ENCODE measurements around the gene LRP1B.

LRP1B gene

DNA sequence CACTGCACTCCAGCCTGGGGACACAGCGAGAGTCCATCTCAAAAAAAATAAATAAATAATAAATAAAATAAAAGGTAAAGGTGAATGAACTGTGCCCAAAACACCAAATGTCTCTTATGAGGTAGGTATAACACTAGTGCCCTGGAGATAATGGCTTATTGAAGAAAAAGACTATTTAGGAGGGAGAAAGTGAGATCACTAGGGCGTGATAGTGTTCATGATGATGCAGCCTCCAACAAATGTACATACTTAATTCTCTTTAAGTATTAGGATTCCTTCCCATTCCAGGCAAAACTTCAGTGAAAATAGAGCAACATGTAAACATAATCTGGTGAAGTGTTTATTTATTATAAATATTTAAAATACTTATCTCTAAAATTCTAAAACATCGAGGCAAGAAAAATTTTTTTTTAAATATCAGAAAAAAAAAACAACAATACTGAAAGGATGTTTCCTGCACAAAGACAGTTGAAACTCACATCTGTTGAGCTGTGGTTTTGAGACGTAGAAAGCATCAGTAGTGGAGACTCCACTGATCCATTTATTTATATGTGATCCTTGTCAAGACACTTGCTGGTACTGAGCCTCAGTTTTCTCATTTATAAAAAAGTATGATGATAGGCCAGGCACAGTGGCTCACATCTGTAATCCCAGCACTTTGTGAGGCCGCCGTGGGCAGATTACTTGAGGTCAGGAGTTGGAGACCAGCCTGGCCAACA lies 183.3 kb downstream of the LRP1B start:
- no peak for DNase-seq (ENCODE audit: low read depth)

DNA sequence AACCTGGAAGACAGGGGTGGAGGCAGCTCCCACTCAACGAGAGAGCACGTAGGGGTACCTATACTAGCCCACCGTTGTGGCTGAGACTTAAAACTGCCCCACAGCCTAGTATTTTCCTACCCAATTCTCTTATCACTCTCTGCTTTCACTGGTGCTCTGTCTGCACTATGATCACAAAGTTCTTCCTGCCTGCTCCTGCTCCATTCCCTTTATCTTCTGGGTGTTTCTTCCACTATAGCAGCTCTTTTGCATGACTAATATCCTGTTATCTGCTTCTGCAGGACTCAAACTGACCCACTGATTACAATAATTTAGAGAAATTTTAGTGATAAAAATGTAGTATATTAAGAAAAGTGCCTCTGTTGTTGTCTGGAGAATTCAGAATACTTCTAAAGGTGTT lies 184.8 kb downstream of the LRP1B start:
- DNase-seq (ENCODE audit: low read depth), result no peak

DNA sequence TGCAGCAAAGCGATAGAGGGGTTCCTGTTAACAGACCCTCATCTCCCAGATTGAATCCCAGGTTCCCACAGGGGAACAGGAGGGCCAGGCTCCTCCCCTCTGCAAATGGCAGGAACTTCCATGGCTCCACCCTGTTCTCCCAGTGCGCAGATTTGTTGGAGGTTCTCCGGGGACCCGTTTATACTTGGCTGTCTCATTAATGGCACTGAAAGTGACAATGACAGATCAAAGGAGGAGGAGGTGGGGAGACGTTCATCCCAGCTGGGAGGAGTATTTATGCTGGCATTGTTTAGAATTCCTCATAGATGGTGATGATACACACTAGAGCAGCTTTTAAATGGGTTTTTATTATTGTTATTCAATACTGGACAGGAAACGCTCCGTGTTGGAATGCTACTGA lies 186.9 kb downstream of the LRP1B start:
- no peak for DNase-seq (ENCODE audit: low read depth)

DNA sequence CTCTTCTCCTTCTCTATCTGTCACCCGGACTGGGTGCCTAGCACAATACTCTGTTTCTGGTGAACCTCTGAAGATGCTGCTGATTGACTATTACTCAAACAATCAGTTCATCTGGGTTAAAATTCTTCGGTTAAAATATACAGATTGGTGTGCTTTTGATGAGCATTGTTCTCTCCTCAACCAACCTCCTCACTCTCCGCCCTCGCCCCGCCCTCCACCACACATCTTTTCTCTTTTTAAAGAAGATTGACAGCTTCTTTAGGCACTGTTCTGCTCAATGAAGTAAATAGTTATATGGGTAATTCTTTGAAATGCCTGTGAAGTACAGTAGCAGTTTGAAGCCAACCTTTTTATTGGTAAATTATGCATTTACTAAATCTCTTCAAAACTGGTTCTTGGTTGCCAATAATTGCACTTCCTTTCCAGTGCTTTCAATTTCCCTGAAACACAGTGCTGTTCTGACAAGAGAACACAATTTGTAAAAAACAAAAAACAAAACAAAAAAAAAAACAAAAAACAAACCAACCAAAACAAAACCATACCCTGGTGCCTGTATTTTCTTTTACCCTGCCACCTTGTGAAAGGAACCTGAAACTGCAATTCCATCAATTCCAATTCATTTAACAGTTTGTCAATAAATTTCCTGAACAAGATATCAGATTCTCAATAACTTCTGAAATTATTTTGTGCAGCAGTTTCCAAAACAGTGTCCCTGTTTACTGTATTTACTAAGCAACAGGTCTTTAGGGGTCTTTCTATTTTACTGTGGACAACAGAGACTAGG lies 188.6 kb downstream of the LRP1B start:
- no peak for DNase-seq (ENCODE audit: low read depth)

DNA sequence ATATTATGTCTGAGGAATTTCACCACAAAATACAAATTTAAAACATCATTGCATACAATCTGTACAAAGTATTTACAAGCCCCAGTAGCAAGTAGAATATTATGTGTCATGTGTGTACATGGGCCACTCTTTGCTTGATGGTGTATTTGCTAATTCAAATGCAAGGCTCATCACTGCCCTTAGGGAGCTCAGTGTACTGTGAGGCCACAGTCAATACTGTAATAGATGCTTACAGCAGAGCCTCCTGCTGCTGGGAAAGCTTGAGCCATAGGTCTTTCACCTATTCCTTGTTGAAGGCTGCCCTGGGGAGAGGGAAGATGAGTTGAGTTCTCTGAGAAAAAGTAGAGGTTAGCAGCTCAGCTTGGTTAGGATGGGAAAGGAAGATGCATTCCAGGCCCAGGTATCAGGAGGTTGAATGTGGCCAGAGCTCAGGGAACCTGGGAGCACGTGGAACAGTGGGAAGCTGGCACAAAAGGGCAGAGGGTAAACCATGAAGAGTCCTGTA lies 189.6 kb downstream of the LRP1B start:
- no peak for DNase-seq (ENCODE audit: low read depth)

DNA sequence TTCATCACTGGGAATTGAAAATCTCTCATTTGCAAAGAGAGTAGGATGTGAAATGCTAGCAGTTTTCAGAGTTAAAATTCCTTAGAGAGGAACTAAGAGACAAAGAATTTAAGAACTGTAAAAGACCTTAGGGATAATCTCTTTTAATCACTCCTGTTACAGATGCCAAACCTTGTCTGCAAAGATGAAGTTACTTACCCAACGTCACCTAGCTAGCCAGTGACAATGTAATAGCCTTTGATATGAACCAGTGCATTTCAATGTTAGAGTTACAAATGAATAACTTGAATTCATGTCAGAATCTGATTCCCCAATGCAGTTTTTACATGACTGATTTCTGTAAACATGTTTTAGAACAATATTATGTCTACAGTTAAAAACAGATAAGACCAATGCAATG lies 190.1 kb downstream of the LRP1B start:
- no peak for DNase-seq (ENCODE audit: low read depth)

DNA sequence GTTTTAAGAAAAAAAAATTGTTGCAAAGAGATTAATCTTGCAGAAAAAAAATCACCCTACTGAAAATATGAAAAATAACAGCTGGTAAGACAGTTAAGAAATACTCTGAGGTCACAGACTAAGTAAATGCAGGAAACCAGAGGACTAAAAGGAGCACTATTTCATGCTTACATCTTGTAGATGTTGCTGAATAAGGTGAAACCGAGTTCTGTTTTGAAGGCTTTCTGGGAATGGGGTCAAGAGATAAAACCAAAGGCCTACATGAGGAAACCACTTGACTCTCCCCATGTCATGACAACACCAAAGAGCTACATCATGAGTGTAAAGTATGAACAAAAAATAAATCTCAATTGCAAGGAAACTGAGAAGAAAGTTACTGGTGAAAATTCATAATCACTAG lies 197.6 kb downstream of the LRP1B start:
- no peak for DNase-seq (ENCODE audit: low read depth)

DNA sequence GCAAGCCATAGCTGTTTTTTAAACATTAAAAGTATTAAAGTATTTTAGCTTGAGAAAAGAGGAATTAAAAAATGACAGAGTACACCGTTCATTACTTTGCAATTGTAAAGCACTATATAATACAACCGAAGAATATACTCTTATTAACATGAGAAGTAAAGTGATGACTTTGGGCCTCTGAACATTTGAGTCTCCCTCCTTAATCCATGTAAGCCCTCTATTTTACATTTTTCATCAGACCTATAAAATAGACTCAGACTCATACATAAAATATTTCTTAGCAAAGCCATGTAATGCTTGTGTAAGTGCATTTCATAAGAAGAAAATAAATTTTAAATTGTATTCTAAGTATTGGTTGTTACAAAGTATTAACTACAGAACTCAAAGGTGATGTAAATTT lies 198.6 kb downstream of the LRP1B start:
- DNase-seq (ENCODE audit: low read depth), result no peak

DNA sequence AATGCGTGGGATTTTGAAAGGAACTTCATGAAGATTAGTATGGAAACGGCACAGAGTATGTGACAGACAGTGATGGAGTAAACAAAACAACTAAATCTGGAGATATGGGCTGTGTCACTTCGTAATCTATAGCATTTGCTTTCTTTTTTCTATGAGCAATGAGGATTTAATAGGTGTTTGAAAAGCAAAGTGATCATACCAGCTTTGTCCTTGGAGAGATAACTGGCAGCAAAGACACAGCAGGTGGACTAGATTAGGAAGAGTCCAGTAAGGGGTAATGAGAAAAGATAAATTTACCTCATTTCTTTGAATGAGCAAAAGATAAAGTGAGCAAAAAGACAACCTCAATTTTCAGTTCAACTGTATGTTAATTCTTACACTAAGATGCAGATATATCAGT lies 199.0 kb downstream of the LRP1B start:
- DNase-seq (ENCODE audit: low read depth), result no peak

DNA sequence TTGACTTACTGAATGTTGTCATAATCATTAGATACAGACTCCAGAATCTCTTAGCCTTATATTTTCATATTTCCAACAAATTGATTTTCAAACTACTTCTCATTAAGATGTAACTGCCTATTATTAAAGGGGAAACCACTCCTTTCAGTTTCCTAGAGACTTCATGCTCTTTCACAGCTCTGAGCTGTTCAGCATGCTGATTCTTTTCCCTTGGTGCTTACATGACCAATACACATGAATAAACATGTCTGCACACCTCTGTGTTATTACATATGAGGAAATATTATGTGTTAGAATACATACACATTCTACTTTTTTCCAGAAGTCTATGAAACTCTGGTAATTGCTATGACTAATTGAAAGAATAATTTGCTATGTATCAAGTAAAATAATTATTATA lies 200.0 kb downstream of the LRP1B start:
- no peak for DNase-seq (ENCODE audit: low read depth)

DNA sequence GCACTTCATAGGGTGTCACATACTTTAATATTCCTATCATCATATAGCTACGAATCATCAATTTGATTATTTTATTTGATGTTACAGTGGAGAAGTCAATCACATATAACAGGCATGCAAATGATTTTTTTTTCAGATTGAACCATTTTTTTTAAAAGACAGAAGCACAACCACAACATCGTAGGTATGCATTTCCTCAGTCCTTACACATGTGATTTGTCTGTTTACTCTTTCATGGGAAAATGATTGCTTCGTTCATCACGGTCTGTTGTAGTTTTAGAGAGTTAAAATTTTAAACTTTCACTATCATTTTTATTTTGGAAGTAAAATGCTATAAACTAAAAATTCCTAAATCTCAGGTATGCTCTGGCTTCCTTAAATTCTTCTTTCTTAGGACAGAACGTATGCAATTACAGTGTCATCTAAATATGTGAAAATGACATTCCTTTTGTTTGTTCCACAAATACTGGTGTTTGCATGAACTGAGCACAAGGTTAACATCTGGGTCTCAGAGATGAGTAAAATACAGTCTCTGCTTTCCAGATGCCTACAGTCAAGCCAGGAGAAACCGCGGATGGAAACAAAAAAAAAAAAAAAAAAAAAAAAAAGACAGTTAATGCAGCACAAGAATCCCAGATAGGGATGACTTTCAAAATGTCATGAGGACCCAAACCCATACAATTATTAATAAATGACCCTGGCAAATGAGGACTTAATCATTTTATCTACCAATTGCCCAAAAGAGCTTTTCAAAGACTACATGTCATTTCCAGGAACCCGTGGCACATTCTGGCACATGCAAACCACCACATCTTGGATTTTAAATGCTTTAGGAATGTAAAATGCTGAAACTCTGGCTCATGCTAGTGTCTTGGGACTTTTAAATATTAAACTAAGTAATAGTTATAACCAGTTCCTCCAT lies 201.2 kb downstream of the LRP1B start:
- peak; percentile 9 for DNase-seq (ENCODE audit: low read depth)

DNA sequence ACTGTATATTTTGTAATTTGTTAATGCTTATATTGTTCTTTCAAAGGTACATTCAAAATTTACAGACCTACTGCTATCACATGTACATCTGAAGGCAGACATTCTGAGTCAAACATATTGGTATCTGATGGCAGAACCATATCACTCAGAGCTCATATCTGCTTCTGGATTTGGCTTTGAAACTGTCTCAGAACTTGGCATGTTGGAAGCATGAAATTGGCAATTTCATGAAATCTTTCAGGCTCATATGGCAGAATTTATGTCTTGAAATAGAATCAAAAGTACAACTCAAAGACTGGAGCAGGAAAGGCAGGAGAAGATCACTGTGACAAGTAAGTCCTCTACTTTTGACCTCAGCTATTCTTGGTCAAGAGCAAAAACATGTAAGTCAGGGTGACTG lies 202.3 kb downstream of the LRP1B start:
- no peak for DNase-seq (ENCODE audit: low read depth)

DNA sequence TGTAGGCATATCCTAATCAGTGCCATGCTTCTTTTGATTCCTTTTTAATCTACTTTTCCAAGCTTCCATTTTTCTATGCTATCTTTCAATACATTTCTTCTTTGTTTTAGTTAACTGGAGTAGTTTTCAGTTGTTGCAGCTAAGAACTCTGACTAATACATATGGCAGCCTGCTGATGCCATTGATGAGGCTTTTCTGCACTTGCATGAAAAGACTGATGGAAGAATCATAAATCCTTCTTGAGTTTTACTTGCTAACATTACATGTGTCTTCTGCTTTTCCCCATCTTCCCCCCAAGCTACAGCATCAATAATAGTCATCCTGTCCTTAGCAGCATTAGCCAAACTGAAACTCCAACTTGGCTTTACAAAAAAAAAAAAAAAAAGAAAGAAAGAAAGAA lies 203.3 kb downstream of the LRP1B start:
- DNase-seq (ENCODE audit: low read depth), result peak; percentile 31

DNA sequence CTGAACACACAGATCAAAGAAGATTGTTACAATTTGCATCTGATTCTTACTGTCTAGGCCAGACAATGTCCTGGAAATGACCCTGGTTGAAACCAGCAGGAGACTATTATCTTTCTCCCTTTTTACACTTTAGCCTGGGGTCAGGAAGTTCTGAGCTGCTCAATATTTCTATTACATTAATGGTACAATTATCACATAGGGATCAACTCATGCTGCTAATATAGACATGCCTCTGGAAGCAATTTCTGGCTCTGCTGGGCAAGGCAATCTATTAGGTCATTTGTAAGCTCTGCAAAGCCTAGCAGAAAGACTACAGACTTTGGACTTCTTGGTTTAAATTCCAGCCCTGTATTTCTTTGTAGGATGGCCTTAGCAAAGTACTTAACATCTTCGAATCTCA lies 205.3 kb downstream of the LRP1B start:
- DNase-seq (ENCODE audit: low read depth), result no peak

DNA sequence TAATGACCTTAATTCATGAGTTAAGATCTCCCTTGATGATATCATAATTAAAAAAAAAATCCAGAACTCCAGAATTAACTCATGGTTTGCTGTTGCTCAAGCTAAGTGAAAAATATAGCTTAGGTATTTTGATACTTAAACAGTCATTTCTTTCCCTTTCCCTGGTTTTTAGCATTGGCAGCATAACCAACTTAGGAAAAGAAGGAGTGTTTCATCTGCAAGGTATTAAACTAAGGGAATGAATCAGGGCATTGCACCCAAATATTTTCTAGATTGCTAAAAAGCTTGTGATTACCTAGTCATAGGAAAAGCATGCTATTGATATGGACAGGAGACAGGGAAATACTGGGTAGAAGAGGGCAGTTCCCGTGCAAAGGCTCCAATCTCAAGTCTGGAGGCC lies 207.2 kb downstream of the LRP1B start:
- DNase-seq (ENCODE audit: low read depth), result peak; percentile 53

DNA sequence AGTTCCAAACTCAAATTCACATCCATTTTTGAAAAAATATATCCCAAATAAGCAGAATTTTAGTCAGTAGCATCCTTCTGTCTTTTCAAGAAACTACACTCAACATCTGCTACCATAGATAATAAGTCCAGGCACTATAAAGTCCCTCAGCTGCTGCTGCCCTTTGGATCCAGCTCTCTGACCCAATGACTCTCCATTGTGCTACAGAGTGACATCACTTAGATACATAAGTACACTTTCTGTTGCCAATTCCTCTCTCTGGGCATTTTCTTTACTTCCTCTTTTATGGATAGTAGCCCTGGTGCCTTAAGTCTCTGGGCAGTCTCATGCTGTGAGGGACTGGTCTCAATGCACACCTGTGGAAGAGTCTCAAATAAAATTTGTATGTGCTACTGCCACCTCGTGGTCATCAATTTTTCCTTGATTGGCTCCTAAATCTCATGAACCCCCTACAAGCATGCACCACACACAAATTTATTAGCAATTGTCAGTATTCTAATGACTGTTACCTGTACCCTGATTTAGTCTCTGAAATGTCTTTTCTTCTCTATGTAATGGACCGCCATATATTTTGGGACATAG lies 219.2 kb downstream of the LRP1B start:
- DNase-seq (ENCODE audit: low read depth), result peak; percentile 24

DNA sequence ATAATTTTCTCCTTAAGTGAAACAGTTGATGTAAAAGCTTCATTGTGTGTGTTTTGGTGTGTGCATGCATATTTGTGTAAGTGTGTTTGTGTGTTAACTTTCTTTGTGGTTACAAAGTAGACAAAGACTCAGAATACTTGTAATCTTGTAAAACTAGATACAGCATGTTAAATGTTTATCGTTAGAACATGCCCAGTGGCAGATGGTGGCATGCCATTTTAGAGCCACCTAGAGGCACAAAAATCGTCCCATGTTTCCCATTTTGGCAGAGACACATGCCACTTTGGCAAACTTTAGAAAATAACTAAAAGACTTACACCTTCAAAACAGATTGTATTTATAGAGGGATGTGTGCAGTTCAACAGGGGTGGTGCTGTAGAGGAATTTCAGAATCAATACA lies 224.1 kb downstream of the LRP1B start:
- DNase-seq (ENCODE audit: low read depth), result no peak

DNA sequence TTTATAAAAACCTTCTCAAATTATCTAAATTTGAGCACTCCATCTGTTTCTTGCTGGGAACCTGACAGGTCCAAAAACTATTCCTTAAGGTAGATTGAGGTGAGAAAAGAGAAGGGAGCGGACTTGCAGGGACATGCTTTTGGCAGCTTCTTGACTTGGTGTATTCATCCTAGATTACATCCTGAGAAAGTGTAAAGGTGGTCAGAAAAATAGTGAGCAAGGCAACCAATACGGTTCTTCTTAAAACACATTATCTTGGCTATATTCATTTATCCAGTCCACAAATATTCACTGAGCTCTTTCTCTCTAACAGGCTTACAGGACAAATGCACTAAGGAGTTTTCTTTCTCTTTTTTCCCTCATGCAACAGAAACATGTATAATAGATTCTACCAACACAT lies 230.0 kb downstream of the LRP1B start:
- no peak for DNase-seq (ENCODE audit: low read depth)

DNA sequence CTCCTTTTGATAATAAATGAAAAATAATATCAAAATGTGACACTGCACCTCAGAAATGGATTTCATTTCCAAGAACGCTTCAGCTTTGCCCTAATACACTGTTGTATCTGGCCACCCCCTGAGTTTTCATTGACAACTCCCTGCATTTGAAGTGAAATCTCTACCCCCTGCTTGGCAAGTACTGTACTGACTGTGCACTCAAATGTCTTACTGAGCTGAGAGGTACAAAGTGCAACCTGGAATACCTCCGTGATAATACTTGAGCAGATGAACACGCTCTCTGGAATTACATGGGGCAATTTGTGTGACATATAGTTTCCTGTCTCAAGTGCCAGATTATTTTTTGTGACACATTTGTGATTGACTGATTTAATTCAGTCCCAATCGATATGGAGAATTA lies 231.1 kb downstream of the LRP1B start:
- no peak for DNase-seq (ENCODE audit: low read depth)

DNA sequence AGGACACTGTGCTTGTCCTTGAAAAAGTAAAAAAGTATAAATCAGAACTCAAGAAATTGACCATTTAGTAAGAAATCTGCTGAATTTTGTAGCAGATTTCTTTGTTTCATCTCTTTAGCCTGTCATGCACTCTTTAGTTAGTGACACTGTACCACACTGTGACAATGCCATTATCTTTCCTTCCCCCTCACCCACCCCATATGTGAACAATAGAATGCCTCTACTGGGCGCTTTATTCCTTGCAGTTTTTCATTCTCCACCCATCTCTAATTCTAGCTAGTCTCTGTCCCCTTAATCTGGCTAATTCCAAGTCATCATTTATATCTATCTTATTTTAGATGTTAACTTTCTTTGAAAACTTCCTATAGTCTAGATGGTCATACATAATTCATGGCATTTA lies 241.0 kb downstream of the LRP1B start:
- DNase-seq (ENCODE audit: low read depth), result no peak

DNA sequence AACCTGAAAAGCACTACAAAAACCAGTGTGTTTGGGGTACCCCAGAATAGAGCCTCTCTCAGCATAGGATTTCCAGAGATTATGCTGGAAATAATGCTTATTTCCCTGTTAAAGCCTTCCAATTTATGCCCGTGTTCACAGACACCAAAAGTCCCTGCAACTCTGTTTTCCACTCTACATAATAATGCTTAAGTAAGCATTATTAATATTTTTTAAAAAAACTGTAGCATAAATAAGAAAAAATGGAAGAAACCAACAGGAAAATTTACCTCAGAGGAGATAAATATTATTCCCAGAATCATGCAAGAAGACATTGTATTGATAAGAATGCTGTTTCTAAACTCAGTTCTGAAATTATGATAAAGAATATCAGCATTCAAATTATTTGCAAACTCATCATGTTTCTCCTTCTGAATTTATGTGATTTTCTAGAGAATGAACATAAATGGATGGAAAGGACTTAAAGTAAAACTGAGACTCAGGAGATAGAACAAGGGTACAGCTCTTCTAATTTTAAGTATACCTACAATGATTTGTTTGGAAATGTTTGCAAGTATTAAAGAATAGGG lies 241.7 kb downstream of the LRP1B start:
- no peak for DNase-seq (ENCODE audit: low read depth)

DNA sequence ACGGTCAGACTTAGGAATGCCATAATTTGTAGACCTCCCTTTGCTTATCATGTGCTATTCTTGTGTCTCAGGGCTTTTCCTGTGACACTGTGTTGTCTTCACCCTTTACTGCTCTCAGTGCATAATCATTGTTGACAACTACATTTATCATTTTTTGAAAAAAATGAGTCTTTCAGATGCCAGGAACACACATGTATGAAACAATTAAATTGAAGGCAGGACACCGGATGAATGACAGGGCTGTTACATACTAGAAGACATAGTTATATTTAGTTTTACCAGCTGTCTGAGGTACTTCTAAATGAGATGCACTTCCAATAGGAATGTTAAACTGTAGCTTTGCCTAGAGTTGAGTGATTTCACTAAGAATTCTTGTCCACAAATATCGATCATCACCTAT lies 243.5 kb downstream of the LRP1B start:
- no peak for DNase-seq (ENCODE audit: low read depth)

Measured in EH (cell line).